NOMO-1 (cell line): ENCODE data around the gene ITPRID1.
"Not testable (repeated sequence)": the region's sequence is repeated elsewhere in the genome, so short reads cannot be mapped to it uniquely, and the experiment has no call there.

Experiments used
- DNase-seq, 2 experiments: peaks; one replicate each; lab custom pipeline; 2025; ENCODE audit not compliant: unreplicated experiment in 2 of 2; lab: John Stamatoyannopoulos, UW

ITPRID1 gene

GRCh38 chr7:31513790-31514189, at the start of gene ITPRID1:
Gene ITPRID1, plus strand, starts transcription at chr7:31514090. Its CDS starts 38,935 bp downstream, at chr7:31553025.
- no peak for DNase-seq

- no peak for DNase-seq
Observed at GRCh38 chr7:31464601-31465000, 49.3 kb upstream of the ITPRID1 start.

- no peak for DNase-seq
Observed at GRCh38 chr7:31465285-31465684, 48.6 kb upstream of the ITPRID1 start.

GRCh38 chr7:31466036-31466435, 47.9 kb upstream of the ITPRID1 start:
- no peak for DNase-seq

- DNase-seq = not testable (repeated sequence)
Observed at GRCh38 chr7:31470883-31471282, 43.0 kb upstream of the ITPRID1 start.

GRCh38 chr7:31475368-31475767, 38.5 kb upstream of the ITPRID1 start:
- DNase-seq = no peak

GRCh38 chr7:31476073-31476745, 37.7 kb upstream of the ITPRID1 start:
- DNase-seq = no peak

- no peak for DNase-seq
Observed at GRCh38 chr7:31476941-31477677, 36.8 kb upstream of the ITPRID1 start.

- DNase-seq = no peak
Observed at GRCh38 chr7:31478018-31478417, 35.9 kb upstream of the ITPRID1 start.

- peak; percentile 52 to 85 for DNase-seq
Observed at GRCh38 chr7:31478721-31479120, 35.2 kb upstream of the ITPRID1 start.

GRCh38 chr7:31487071-31487470, 26.8 kb upstream of the ITPRID1 start:
- DNase-seq = no peak

- no peak for DNase-seq
Observed at GRCh38 chr7:31487476-31487875, 26.4 kb upstream of the ITPRID1 start.

GRCh38 chr7:31488562-31489203, 25.2 kb upstream of the ITPRID1 start:
- peak; percentile 0 to 30 for DNase-seq

- no peak for DNase-seq
Observed at GRCh38 chr7:31490796-31491314, 23.0 kb upstream of the ITPRID1 start.

GRCh38 chr7:31492086-31492485, 21.8 kb upstream of the ITPRID1 start:
- no peak for DNase-seq

- peak; percentile 9 to 33 for DNase-seq
Observed at GRCh38 chr7:31493714-31494181, 20.1 kb upstream of the ITPRID1 start.

- DNase-seq = no peak
Observed at GRCh38 chr7:31494421-31494820, 19.5 kb upstream of the ITPRID1 start.

- DNase-seq = no peak
Observed at GRCh38 chr7:31495653-31496052, 18.2 kb upstream of the ITPRID1 start.

GRCh38 chr7:31497516-31497915, 16.4 kb upstream of the ITPRID1 start:
- no peak for DNase-seq

- no peak for DNase-seq
Observed at GRCh38 chr7:31500656-31501055, 13.2 kb upstream of the ITPRID1 start.

- no peak for DNase-seq
Observed at GRCh38 chr7:31508823-31509222, 5.1 kb upstream of the ITPRID1 start.
